Mucosa of stomach (tissue), 1 donor: ENCODE results near the gene FRMD5.

ENCODE experiments used
- H3K27me3 ChIP-seq: one replicate; pipeline ENCODE4 v1.7.0; 2013; ENCODE audit warnings: mild to moderate bottlenecking, low read length; ENCODE audit not compliant: control insufficient read depth, insufficient read depth
- H3K36me3 ChIP-seq: one replicate; pipeline ENCODE4 v1.7.0; 2013; ENCODE audit warnings: low read length; ENCODE audit not compliant: control insufficient read depth, insufficient read depth
- H3K4me1 ChIP-seq: one replicate; pipeline ENCODE4 v1.7.0; 2013; ENCODE audit warnings: mild to moderate bottlenecking, low read length; ENCODE audit not compliant: control insufficient read depth, insufficient read depth
- H3K4me3 ChIP-seq: one replicate; pipeline ENCODE4 v1.7.0; 2013; ENCODE audit warnings: low read length
- H3K9ac ChIP-seq: one replicate; pipeline ENCODE4 v1.7.0; 2013; ENCODE audit warnings: mild to moderate bottlenecking, low read length, moderate library complexity
- H3K9me3 ChIP-seq: one replicate; pipeline ENCODE4 v1.7.0; 2013; ENCODE audit warnings: mild to moderate bottlenecking, low read length, moderate library complexity; ENCODE audit not compliant: control insufficient read depth
- donor health status: Pancreatic carcinoma.

The FRMD5 gene

GRCh38 chr15:44199393-44199792 lies 4.3 kb upstream of the FRMD5 start:
- Histone ChIP-seq H3K36me3 (no peaks in the 10 kb centered on the region), H3K4me3 (no peak overlapping the region), H3K9ac (no peak overlapping the region), H3K4me1 (peaks cover 13% of the 10 kb centered on the region), H3K27me3 (peaks cover 1% of the 10 kb centered on the region), H3K9me3 (no peaks in the 10 kb centered on the region)

- Histone ChIP-seq H3K9ac (peak overlapping the region; percentile 56), H3K9me3 (no peaks in the 10 kb centered on the region), H3K27me3 (peaks cover 11% of the 10 kb centered on the region), H3K4me1 (peaks cover 13% of the 10 kb centered on the region), H3K4me3 (peak overlapping the region; percentile 22), H3K36me3 (no peaks in the 10 kb centered on the region)
Measured at GRCh38 chr15:44194323-44195150, 534 bp downstream of the FRMD5 start.

GRCh38 chr15:44193651-44194322 lies 1.3 kb downstream of the FRMD5 start:
- Histone ChIP-seq H3K9me3 (no peaks in the 10 kb centered on the region), H3K36me3 (no peaks in the 10 kb centered on the region), H3K9ac (peak overlapping the region; percentile 56)

GRCh38 chr15:44188795-44189194 lies 6.3 kb downstream of the FRMD5 start:
- Histone ChIP-seq H3K36me3 (no peaks in the 10 kb centered on the region), H3K9ac (no peak overlapping the region), H3K4me1 (no peaks in the 10 kb centered on the region), H3K4me3 (no peak overlapping the region), H3K9me3 (no peaks in the 10 kb centered on the region), H3K27me3 (peaks cover 4% of the 10 kb centered on the region)

More at GRCh38 chr15:44193651-44194322, 1.3 kb downstream of the FRMD5 start:
- peaks cover 7% of the 10 kb centered on the region for H3K4me1 ChIP-seq
- H3K27me3 ChIP-seq, result peaks cover 11% of the 10 kb centered on the region
- H3K4me3 ChIP-seq, result no peak overlapping the region

GRCh38 chr15:44186705-44187104 lies 8.4 kb downstream of the FRMD5 start:
- no peak overlapping the region for H3K9ac ChIP-seq

GRCh38 chr15:44183363-44183762 lies 11.7 kb downstream of the FRMD5 start:
- no peak overlapping the region for H3K9ac ChIP-seq
- H3K27me3 ChIP-seq, result no peaks in the 10 kb centered on the region
- no peaks in the 10 kb centered on the region for H3K9me3 ChIP-seq
- no peaks in the 10 kb centered on the region for H3K4me1 ChIP-seq
- no peak overlapping the region for H3K4me3 ChIP-seq
- H3K36me3 ChIP-seq, result no peaks in the 10 kb centered on the region

More at GRCh38 chr15:44186705-44187104, 8.4 kb downstream of the FRMD5 start:
- Histone ChIP-seq H3K36me3 (no peaks in the 10 kb centered on the region), H3K9me3 (no peaks in the 10 kb centered on the region), H3K4me1 (no peaks in the 10 kb centered on the region), H3K27me3 (no peaks in the 10 kb centered on the region), H3K4me3 (no peak overlapping the region)

GRCh38 chr15:44181410-44181809 lies 13.7 kb downstream of the FRMD5 start:
- Histone ChIP-seq H3K27me3 (no peaks in the 10 kb centered on the region), H3K9me3 (no peaks in the 10 kb centered on the region), H3K36me3 (no peaks in the 10 kb centered on the region), H3K4me1 (no peaks in the 10 kb centered on the region), H3K4me3 (no peak overlapping the region), H3K9ac (no peak overlapping the region)

GRCh38 chr15:44177139-44177538 lies 17.9 kb downstream of the FRMD5 start:
- no peaks in the 10 kb centered on the region for H3K4me1 ChIP-seq
- H3K36me3 ChIP-seq, result no peaks in the 10 kb centered on the region
- H3K27me3 ChIP-seq, result no peaks in the 10 kb centered on the region
- H3K9me3 ChIP-seq, result no peaks in the 10 kb centered on the region
- H3K4me3 ChIP-seq, result no peak overlapping the region
- no peak overlapping the region for H3K9ac ChIP-seq

GRCh38 chr15:44173813-44174212 lies 21.3 kb downstream of the FRMD5 start:
- H3K9ac ChIP-seq, result no peak overlapping the region
- no peaks in the 10 kb centered on the region for H3K9me3 ChIP-seq
- no peaks in the 10 kb centered on the region for H3K27me3 ChIP-seq
- H3K36me3 ChIP-seq, result no peaks in the 10 kb centered on the region
- H3K4me3 ChIP-seq, result no peak overlapping the region
- no peaks in the 10 kb centered on the region for H3K4me1 ChIP-seq

GRCh38 chr15:44163370-44163769 lies 31.7 kb downstream of the FRMD5 start:
- no peaks in the 10 kb centered on the region for H3K36me3 ChIP-seq
- no peak overlapping the region for H3K4me3 ChIP-seq
- H3K4me1 ChIP-seq, result no peaks in the 10 kb centered on the region
- no peaks in the 10 kb centered on the region for H3K27me3 ChIP-seq
- no peaks in the 10 kb centered on the region for H3K9me3 ChIP-seq
- no peak overlapping the region for H3K9ac ChIP-seq

GRCh38 chr15:44160796-44161195 lies 34.3 kb downstream of the FRMD5 start:
- Histone ChIP-seq H3K36me3 (no peaks in the 10 kb centered on the region), H3K27me3 (no peaks in the 10 kb centered on the region), H3K4me1 (no peaks in the 10 kb centered on the region), H3K4me3 (no peak overlapping the region), H3K9ac (no peak overlapping the region), H3K9me3 (no peaks in the 10 kb centered on the region)

GRCh38 chr15:44159492-44159891 lies 35.6 kb downstream of the FRMD5 start:
- Histone ChIP-seq H3K36me3 (no peaks in the 10 kb centered on the region), H3K9me3 (no peaks in the 10 kb centered on the region), H3K4me1 (no peaks in the 10 kb centered on the region), H3K9ac (no peak overlapping the region), H3K4me3 (no peak overlapping the region), H3K27me3 (no peaks in the 10 kb centered on the region)
